GM10248 (cell line): ENCODE data around the gene MED9.

Experiments
- CTCF ChIA-PET: fragments of 300-600 bp; sonication (Branson Sonifier 250); formaldehyde crosslinking; extraction: SDS; loops from one replicate; lab custom pipeline; 2021; ENCODE audit warnings: antibody characterized with exemption; lab: Yijun Ruan, JAX
- POLR2A ChIA-PET: fragments of 350-650 bp; sonication (Branson Sonifier 250); formaldehyde crosslinking; extraction: SDS; loops from one replicate; lab custom pipeline; 2020; ENCODE audit warnings: antibody characterized with exemption; lab: Yijun Ruan, JAX
- DNase-seq: peaks from one replicate; pipeline ENCODE4 v3.0.0; 2012; ENCODE audit errors: extremely low spot score
- CTCF ChIP-seq: IDR thresholded peaks from 2 replicates; pipeline ENCODE4 v1.5.1; 2012; ENCODE audit warnings: mild to moderate bottlenecking, low read depth; ENCODE audit errors: extremely low read depth, missing control alignments, control extremely low read depth

MED9 gene

GRCh38 chr17:17492571-17492970 lies 15.8 kb downstream of the MED9 start:
- no peak for TF ChIP-seq CTCF
- CTCF ChIA-PET = no interaction called here
- POLR2A ChIA-PET = no interaction called here
- DNase-seq = no peak

GRCh38 chr17:17493249-17493985 lies 16.6 kb downstream of the MED9 start:
- ChIA-PET CTCF (no interaction called here), POLR2A (no interaction called here)
- no peak for TF ChIP-seq CTCF
- no peak for DNase-seq

GRCh38 chr17:17493986-17494466 lies 17.2 kb downstream of the MED9 start:
- DNase-seq = no peak
- TF ChIP-seq CTCF = no peak
- POLR2A ChIA-PET = no interaction called here
- CTCF ChIA-PET = no interaction called here

GRCh38 chr17:17494499-17494869 lies 17.7 kb downstream of the MED9 start:
- no peak for TF ChIP-seq CTCF
- CTCF ChIA-PET = interaction anchor here (4.4 kb wide), 1 partner anchor 147 kb away, joined by 82 read pairs; no protein-coding TSS in a partner anchor
- POLR2A ChIA-PET = no interaction called here
- no peak for DNase-seq

GRCh38 chr17:17494870-17495535 lies 18.2 kb downstream of the MED9 start:
- TF ChIP-seq CTCF = no peak
- ChIA-PET POLR2A (no interaction called here), CTCF (interaction anchor here (2.5 to 5.2 kb wide), 7 partner anchors 11 to 177 kb away, joined by 10 to 82 read pairs (median 21); no protein-coding TSS in a partner anchor)
- no peak for DNase-seq

GRCh38 chr17:17495536-17496188 lies 18.9 kb downstream of the MED9 start:
- ChIA-PET CTCF (interaction anchor here (1.4 to 5.2 kb wide), 23 partner anchors 11 to 538 kb away, joined by 3 to 82 read pairs (median 6); no protein-coding TSS in a partner anchor), POLR2A (interaction anchor here (0.6 kb wide), 1 partner anchor 9 kb away, joined by 3 read pairs; no protein-coding TSS in a partner anchor)
- no peak for TF ChIP-seq CTCF
- peak; percentile 57 for DNase-seq
